GM18873 (cell line): ENCODE measurements around the gene PARS2.

Source experiments
- ATAC-seq: cut with Tn5 transposase; IDR thresholded peaks from one replicate; pipeline ENCODE4 v1.9.1; 2021; ENCODE audit warnings: mild to moderate bottlenecking, moderate library complexity, moderate number of reproducible peaks; ENCODE audit not compliant: unreplicated experiment, low FRiP score

Gene PARS2

GRCh38 chr1:54764133-54764921, at the start of gene PARS2:
Gene PARS2 (minus strand): TSS chr1:54764523. CDS start chr1:54759161, 5,362 bp downstream.
- ATAC-seq, result peak; percentile 95

- no peak for ATAC-seq
These were observed 49.8 kb upstream of the PARS2 start for GRCh38 chr1:54814126-54814498.

GRCh38 chr1:54813485-54814125, 49.3 kb upstream of the PARS2 start:
- no peak for ATAC-seq

DNA sequence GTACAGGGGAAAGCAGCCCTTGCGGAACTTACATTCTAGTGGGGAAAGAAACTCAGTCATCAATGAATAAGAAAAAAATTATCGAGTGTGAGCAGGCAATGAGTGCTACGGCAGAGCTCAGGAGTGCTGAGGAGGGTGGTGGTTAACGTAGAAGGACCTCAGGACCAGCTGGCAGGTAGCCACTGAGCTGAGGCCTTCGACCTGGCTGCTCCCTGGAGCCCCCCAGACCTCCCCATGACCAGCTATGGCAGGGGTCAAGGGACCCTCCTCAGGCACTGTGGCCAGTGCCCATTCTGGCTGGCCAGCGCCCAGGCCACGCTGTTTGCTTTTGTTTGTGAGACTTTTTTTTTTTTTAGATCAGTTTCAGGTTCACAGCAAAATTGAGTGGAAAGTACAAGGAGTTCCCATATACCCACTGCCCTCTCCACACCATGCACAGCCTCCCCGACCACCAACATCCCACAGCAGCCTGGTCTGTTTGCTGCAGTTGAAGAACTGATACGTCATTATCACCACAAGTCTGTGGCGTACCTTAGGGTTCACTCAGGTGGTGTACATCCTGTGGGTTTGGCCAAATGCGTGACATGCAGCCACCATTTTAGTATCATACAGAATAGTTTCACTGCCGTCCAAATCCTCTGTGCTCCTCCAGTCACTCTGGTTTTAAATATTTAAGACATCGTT, 48.6 kb upstream of the PARS2 start:
- ATAC-seq, result no peak

DNA sequence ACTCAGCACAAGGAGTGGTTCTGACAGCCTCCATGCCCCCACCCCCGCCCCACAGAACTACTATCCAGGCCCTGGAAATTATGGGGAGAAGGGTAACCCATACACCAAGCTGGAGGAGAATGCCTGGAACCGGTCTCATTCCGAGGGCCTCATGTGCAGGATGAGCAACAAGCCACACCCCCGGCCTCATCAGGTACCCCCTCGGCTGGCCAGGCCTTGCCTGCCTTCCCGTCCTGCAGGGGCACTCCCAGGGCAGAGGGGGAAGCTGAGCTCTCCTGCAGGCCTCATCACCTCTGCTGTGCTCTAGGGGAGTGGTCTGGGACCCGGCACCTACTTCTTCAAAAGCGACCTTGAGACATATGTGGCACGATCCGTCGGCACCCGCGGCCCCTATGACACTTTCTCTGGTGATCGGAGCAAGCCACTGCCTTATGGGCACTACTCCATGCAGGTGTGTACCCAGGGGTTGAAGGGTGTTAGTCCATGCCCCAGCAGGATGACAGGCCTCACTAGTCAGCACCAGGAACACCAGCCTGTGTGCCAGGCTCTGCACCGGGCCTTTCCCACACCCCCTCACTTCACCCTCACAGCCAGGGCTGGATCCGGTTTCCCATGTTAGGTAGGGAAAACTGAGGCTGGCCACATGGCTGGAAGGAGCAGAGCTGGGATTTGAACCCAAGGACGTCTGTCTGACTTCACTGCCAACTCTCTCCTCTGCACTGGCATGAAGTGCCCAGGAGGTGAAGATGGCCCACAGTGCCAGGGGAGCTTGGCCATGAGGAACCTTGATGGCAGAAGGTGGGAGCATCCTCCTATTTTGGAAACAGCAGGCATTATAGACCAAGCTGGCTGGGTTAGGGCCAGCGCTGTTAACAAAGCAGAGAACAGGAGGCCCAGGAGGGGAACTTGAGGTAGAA, 47.7 kb upstream of the PARS2 start:
- no peak for ATAC-seq

DNA sequence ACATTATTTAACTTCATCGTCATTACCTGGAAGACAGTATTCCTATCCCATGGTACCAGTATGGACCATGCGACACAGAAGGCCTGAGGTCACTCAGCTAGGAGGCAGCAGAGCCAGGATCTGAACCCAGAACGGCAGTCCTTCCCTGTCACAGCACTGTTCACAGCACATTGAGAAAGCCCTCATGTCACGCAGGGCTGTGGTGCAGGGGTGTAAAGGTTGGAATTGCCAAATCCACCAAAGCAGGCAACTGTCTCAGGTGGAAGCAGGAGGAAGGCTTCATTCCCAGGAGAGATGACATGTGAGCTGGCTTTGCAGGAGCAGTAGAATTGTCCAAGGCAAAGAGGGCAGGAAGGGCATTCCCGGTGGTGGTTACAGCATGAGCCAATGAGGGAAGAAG, 46.7 kb upstream of the PARS2 start:
- no peak for ATAC-seq

- ATAC-seq, result no peak
These were observed 46.0 kb upstream of the PARS2 start for GRCh38 chr1:54810153-54810942.

- ATAC-seq, result no peak
These were observed 45.3 kb upstream of the PARS2 start for GRCh38 chr1:54809496-54810074.

DNA sequence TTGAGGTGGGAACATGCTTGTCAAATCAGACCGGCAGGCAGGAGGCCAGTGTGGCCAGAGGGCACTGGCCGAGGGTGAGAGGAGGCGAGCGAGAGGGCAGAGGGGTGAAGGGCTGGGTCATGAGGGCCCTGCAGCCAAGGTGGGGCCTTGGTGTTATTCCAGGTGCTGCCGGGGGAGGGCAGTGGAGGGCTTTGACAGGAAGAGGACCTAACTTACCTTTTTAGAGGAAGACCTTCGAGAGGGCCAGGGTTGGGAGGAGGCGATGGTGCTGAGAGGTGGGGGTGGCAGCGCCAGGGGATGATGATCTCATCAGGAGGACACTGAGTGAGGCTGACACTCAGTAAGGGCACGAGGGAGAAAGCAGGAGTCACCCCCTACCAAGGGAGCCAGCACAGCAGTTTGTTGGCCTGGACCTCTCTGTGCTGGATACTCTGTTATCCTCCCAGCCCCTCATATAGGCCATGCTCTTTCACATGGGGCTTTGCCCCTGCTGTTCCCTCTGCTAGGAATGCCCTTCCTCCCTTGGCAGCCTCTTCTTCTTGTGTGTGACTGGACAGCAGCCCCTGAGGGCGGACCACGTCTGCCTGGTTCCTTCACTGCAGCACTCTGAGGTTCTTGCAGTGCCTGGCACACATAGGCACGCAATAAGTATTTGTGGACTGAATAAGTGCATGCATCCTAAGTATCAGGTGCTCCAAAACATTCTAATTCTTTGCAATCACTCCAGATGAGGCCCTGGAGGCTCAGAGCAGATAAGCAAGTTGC, 44.3 kb upstream of the PARS2 start:
- ATAC-seq, result no peak

DNA sequence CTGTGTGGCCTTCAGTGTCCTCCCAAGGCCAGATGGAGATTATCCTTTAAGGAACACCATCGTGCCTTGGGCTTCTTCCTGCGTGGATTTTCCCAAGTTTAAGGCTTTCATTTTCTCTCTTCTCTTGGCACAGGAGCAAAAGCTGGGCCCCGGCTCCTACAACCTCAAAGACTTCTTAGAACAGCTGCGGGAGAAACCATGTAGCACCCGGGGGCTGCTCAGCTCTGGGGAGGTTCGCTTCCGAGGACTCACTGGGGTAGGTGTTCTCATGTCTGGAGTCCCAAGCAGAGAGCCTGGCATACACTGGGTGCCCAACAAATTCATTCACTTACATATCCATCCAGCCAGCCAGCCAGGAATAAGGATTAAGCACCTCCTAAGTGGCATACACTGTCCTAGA, 43.4 kb upstream of the PARS2 start:
- no peak for ATAC-seq

- no peak for ATAC-seq
These were observed 42.7 kb upstream of the PARS2 start for GRCh38 chr1:54806931-54807611.

GRCh38 chr1:54805981-54806381, 41.7 kb upstream of the PARS2 start:
- ATAC-seq, result no peak

- ATAC-seq, result no peak
These were observed 41.1 kb upstream of the PARS2 start for GRCh38 chr1:54805466-54805865.

- ATAC-seq, result no peak
These were observed 40.3 kb upstream of the PARS2 start for GRCh38 chr1:54804471-54805132.

- ATAC-seq, result no peak
These were observed 39.6 kb upstream of the PARS2 start for GRCh38 chr1:54803761-54804470.

DNA sequence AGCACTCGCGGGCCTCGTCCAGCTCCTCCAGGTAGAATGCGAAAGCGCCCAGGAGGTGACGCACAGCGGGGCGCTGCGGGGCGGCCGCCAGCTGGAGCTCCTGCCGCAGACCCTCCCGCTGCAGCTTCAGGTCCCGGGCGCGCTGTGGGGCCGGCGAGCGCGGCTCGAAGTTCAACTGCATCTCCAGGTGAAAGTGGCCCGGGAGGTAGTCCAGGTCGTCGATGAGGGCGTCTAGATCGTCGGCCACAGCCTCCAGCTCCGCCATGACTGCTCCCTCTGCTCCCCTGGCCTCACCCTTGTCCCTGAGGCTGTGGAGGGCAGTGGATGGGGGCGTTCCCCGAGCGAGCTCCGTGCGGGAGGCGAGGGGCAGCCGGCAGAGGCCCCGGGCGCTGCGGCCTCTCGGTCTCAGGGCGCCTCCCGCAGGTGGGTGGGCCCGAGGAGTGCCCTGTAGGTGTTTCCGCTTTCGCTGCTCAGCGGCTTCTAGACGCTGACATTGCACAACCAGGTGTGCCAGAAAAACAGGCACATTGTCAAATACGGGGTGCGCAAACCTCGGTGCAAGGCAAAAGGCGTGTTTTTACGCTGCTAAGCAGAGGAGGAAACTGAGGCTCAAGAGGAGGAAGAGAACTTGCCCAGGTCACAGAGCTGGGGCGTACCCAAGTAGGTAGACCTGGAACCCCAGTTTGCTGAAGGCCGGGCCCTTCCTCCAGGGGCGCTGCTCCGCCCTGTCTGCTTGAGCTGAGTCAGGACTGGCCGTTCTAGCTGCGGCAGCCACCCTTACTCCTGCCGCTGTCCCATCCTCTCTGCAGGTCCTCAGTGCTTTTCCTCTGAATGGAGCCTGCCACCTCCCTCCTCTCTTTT, 36.8 kb upstream of the PARS2 start, which contains the start of gene TTC22:
Gene TTC22 (minus strand): TSS at position 425 of the 861 bp plus-strand sequence. CDS start 160 bp downstream, at position 265.
- peak; percentile 54 for ATAC-seq
